ENCODE measurements around the gene FAM170A.

DNA sequence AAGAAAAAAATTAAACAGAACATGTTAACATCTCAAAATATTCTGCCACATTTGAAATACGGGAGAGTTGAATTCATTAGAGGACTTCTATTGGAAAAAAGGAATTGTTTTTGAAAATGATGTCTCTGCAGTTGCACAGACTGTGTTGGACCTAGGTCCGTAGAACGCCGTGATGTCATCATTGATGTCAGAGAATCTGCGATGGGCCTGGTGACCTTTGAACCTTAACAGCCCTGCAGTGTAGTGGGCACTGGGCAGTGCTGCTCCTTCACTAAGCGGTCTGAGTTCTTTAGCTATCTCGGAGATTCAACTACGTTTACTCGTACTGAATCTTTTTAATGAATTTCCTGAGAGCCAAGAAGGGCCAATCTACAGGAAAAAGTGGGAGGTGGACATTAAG is at the start of gene FAM170A:
- no peak for TF ChIP-seq EZH2 (IDR thresholded peaks at IDR 0.05; ENCODE audit: insufficient read depth, poor library complexity, severe bottlenecking)
- TF ChIP-seq EZH2phosphoT487 (IDR thresholded peaks at IDR 0.05; ENCODE audit: insufficient read depth, low read depth): no peak

Data from GM23248 (cell line).